OCI-LY7 (cell line): ENCODE results near the gene CRMP1.

Experiments used
- CTCF ChIP-seq: fragments of 200-600 bp; sonication (generic); conservative IDR thresholded peaks from 2 replicates; pipeline ENCODE4 v1.5.1; 2014; ENCODE audit warnings: mild to moderate bottlenecking, antibody characterized with exemption, low read length, moderate library complexity, mixed read lengths
- EZH2phosphoT487 ChIP-seq: fragments of 200-600 bp; sonication (generic); IDR thresholded peaks from 2 replicates; pipeline ENCODE4 v1.6.1; 2018; ENCODE audit warnings: low read depth, borderline replicate concordance, mild to moderate bottlenecking, mixed run types, antibody characterized with exemption, low read length, moderate library complexity, mixed read lengths

GRCh38 chr4:5878359-5878758 lies 14.5 kb downstream of the CRMP1 start:
- TF ChIP-seq CTCF: no peak
- TF ChIP-seq EZH2phosphoT487: no peak
